Measurements from ENCODE around the gene ANKRD12.
"Not testable (repeated sequence)": the region's sequence is repeated elsewhere in the genome, so short reads cannot be mapped to it uniquely, and the experiment has no call there.

DNA sequence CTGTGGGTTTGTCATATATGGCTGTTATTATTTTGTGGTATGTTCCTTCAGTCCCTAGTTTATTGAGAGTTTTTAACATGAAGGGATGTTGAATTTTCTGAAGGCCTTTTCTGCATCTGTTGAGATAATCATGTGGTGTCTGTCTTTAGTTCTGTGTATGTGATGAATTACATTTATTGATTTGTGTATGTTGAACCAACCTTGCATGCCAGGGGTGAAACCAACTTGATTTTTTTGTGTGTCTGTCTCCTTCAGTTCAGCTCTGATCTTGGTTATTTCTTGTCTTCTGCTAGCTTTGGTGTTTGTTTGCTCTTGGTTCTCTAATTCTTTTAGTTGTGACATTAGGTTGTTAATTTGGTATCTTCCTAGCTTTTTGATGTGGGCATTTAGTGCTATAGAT is 27.6 kb downstream of the ANKRD12 start:
- TF ChIP-seq CTCF (IDR thresholded peaks at IDR 0.05); EZH2 (IDR thresholded peaks at IDR 0.05; ENCODE audit: borderline replicate concordance, insufficient read depth, low read depth, low read length, poor library complexity, severe bottlenecking): not testable (repeated sequence)

Measured in B cell (primary cell).